ENCODE data around the gene ACAP1.
A peak's percentile ranks its signal among the peaks of the same experiment; 100 is the strongest.

Gene ACAP1

DNA sequence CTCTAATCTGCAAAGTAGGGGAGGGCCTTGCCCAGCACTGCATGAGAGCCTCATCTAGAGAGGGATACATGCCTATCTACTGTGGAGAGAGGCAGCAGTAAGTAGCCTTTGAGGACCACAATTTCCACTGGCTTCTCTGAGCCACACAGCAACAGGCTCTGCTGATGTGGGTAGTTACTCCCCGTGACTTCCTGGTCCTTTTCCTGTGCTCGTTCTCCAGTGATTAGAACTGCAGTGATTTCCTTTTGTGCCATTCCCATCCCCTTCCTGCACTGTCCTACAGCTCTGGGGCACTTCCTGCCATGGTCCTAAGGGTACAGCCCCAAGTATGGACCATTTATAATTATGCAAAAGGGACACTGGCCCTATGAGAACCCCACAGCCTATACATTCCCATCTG, 55.0 kb downstream of the ACAP1 start:
- DNase-seq, result no peak

DNA sequence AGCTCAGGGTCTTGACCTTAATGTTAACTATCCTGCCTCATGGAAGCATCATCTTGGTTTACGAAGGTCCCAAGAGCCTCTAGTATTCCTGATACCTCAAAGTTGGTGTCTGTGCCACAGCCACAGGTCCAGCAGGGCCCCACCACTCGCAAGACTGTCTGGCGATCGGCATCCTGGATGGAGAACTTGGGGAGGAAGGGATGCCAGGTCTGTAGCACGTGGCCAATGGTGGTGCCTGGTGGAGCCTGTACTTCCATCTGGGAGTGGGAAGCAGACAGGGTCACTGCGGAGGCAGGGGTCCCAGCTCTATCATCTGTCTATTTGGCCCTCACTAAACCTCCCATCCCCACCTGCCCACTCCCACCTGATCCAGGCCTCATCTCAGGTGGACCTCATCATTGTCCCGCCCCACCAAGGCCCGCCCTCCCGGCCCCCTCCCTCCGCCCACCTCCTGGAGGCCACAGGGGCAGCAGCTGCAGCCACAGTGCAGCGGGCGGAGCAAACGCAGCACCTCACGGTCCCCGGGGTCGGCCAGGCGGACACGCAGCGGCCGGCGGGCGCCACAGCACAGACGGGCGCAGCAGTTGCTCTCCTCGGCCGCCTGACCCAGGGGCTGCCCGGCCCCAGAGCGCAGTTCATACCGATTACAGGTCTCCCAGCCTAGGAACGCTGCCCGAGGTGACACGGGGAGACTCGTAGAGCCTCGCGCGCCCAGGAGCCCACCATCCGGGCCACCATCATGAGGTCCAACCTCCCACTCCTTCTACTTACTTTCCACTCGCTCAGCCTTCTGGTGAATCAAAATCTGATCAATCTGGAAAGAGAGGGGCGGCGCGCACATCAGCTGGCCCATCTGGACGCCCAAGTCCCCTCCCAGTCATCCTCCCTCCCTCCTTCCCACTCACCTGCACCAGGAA, 56.6 kb downstream of the ACAP1 start:
- DNase-seq, result no peak

DNA sequence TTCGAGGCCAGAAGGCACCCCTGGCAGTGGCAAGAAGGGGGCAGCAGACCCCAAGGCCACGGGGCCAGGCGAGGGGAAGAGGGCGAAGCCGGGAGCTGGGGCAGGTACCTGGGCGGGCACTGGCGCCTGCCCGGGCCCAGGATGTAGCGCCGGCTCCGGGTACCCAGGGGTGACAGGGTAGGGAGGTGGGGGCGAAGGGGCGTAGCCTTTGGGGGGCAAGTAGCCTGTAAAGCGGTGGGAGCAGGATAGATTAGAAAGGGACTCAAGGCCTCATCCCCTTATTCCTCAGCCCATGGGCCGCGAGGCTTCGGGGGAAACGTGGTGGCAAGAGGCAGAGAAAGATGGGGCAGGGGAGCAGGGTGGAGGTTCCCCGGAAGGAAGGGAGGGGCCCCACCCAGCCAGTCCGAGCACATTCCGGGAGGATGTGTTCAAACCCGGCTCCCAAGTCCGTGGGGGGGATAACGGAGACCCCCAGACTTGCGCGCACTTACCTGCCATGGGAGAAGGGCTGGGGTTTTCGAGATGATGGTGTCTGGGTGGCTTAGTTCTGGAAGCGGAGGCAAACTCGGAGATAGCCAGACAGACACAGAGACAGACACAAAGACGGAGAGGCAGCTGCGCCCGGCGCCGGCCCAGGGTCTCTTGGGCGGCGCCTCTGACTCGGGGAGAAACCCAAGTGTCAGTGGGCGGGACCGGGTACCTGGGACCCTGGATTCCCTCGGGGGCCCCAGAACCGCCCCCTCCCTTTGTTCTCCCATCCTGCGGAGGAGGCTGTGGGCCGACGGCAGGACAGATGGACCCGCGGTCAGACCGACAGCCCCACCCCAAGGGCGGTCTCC, 57.5 kb downstream of the ACAP1 start:
- DNase-seq, result peak; percentile 71

DNA sequence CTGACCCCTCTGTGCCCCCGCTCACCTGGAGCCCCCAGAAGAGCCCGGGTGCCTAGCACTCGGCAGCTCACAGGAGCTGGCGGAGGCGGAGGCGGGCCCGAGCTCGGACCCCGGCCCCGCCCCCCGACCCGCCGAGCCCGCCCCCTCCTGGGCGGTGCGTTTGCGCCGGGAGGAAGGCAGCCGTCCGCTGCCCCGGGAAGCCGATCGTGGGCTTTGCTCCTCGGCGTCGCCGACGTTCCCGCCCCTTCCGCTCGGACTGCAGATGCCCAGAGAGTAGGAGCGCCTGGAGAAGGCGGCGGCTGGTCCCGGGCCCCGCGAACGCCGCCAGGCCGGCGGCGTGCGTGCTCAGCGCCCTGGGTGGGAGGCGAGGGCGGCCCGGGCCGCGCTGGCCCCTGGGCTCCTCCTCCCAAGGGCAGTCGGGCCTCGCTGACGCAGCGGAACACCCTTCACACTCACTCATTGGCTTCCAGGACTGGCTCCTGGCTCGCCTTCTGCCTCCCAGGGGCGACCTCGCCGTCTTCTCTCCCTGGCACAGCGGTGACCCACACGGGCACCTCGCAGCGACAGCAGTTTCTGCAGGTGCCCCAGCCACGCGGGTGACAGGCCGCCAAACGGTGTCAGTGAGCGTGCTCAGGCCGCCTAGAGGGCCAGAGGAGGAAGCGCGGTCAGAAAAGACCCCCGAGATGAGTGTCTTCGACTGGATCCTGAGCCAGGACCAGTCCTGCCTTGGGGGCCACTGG, 58.3 kb downstream of the ACAP1 start, which contains the start of gene PLSCR3:
Gene PLSCR3, minus strand, starts transcription at position 74 of the 740 bp plus-strand sequence. CDS start 415 bp downstream, outside the sequence.
- DNase-seq, result peak; percentile 84

DNA sequence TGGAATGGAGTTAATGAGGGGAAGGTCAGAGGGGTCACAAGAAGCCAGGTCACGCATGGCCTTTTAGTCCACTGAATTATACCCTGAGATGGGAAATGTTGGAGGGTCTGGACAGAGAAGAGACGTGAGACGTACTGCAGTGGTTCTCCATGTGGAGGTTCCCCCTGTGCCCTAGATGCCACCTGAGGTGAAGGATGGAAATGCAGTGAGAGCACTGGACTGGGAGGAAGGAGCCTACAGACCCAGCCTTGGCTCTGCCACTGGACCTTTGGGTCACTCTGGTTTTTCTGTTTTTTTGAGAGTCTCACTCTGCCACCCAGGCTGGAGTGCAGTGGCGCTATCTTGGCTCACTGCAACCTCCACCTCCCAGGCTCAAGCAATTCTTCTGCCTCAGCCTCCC, 59.8 kb downstream of the ACAP1 start:
- DNase-seq, result no peak

DNA sequence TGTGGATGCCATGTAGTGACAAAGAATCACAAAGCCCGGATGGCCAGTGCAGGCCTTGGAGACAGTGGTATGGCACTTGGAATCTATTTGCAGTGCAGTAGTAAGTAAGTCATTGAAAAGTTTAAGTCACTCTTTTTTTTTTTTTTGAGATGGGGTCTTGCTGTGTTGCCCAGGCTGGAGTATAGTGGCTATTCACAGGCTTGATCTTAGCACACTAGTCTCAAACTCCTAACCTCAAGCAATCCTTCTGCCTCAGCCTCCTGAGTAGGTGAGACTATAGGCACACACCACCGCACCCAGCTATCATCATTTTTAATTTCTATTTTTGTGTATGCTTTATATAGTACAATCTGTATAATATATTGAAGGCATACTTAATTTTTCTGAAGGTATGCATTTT, 62.3 kb downstream of the ACAP1 start:
- no peak for DNase-seq

Data from activated CD8-positive, alpha-beta memory T cell treated with anti-CD3 and anti-CD28 coated beads, Interleukin-2, amount 50 U/mL, for 4 hours (primary cell).